NCI-H2081 treated with DMSO at 0.1 percent for 48 hours (cell line): Measurements from ENCODE around the gene POLD1.
"Not testable (repeated sequence)": the region's sequence is repeated elsewhere in the genome, so short reads cannot be mapped to it uniquely, and the experiment has no call there.

Source experiments
- DNase-seq: peaks from one replicate; lab custom pipeline; 2025; lab: John Stamatoyannopoulos, UW

POLD1 gene

GRCh38 chr19:50383852-50384684, at the start of gene POLD1:
POLD1 (plus strand) TSS chr19:50384347; CDS start chr19:50398852, 14,505 bp downstream.
- peak; percentile 86 for DNase-seq

- DNase-seq: no peak
These were observed 49.3 kb upstream of the POLD1 start for GRCh38 chr19:50334741-50335421.

GRCh38 chr19:50337031-50337430, 47.1 kb upstream of the POLD1 start:
- DNase-seq: not testable (repeated sequence)

- DNase-seq: no peak
These were observed 43.8 kb upstream of the POLD1 start for GRCh38 chr19:50340331-50340730.

DNA sequence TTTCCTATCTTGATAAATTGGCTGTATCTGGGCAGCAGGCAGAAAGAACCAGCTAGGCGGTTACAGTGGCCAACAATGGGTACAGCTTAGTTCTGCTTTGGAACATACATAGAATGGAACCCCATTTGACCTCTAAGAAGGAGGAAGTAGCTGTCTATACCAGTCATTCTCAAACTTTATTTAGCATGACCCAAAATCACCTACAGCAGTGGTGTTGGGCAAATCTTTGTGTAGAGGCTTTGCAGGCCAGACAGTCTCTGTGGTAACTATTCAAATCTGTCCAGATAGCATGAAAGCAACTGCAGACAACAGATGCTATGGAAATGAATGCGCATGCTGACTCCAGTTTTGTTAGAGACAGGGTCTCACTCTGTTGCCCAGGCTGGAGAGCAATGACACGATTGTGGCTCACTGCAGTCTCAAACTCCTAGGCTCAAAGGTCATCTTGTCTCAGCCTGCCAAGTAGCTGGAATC, 43.0 kb upstream of the POLD1 start:
- DNase-seq: no peak

- DNase-seq: no peak
These were observed 39.4 kb upstream of the POLD1 start for GRCh38 chr19:50344661-50345318.

DNA sequence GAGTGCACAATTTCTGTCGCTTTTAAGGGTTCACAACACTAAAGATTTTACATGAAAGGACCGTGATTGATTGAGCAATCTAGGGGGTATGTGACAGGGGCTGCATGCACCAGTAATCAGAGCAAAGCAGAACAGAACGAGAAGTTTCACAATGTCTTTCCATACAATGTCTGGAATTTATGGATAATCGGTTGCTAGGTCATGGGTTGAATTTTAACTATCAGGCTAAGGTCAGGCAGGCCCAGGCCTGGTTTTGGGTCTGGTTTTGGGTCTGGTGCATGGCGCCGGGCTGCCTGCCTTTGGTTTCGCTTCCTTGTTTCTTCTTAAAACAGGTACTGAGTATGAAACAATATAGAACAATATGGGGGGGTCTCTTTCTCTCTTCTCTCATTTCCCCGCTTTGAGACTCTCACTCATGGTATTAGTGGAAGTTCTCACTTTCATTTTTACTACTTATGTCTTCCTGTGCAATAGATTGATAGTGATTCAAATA, 37.0 kb upstream of the POLD1 start:
- DNase-seq: not testable (repeated sequence)

DNA sequence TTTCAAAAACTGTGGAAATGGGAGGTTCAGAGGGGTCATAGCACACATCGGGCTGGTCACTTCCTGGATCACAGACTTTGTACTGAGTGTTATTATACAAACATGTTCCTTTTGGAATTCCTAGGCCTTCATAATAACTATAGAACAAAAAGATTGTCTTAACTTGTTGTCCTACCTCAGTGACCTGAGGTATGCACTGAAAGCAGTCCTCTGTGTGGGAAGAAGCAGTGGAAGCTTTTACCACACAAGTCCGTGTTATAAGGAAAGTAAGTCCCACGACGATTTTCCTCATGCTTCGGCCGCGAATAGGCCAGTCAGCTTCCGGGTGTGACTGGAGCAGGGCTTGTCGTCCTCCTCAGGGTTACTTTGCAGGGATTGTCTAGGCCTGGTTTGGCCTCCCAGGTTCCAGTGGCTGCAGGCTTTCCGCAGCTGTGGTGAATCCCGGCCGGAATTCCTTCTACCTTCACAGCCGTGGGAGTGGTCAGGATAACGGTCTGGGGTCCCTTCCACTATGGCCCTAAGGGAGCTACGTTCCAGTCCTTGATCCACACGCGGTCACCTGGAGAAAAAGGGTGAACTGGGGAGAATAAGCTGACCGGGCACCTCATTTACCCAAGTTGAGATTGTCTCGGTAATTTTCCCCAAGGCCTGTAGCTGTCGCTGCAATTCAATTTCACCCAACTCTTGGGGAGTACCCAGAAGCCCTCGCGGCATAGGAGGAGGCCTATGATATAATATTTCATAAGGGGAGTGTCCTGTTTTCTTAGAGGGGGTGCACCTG, 34.7 kb upstream of the POLD1 start:
- DNase-seq: no peak

DNA sequence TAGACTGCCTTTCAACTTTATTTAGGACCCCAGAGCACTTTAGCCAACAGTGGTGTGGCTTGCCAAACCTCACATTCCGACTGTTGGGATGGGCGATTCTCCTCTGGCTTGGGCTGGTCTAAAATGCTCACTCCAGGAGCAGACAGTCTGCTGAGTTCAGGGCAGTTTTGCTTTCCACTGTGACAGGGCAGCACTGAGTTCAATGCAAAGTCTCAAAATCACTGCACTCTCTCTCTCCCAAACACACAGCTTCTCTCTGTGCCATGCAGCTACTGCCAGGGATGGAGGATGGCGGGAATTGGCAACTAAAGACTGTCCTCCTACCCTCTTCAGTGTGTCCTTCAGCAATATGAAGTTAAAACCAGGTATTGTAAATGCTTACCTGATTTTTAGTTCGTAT, 31.9 kb upstream of the POLD1 start:
- DNase-seq: no peak

- not testable (repeated sequence) for DNase-seq
These were observed 30.7 kb upstream of the POLD1 start for GRCh38 chr19:50353487-50353880.

- DNase-seq: no peak
These were observed 27.4 kb upstream of the POLD1 start for GRCh38 chr19:50356691-50357177.

- peak; percentile 5 for DNase-seq
These were observed 26.7 kb upstream of the POLD1 start for GRCh38 chr19:50357178-50358100.

DNA sequence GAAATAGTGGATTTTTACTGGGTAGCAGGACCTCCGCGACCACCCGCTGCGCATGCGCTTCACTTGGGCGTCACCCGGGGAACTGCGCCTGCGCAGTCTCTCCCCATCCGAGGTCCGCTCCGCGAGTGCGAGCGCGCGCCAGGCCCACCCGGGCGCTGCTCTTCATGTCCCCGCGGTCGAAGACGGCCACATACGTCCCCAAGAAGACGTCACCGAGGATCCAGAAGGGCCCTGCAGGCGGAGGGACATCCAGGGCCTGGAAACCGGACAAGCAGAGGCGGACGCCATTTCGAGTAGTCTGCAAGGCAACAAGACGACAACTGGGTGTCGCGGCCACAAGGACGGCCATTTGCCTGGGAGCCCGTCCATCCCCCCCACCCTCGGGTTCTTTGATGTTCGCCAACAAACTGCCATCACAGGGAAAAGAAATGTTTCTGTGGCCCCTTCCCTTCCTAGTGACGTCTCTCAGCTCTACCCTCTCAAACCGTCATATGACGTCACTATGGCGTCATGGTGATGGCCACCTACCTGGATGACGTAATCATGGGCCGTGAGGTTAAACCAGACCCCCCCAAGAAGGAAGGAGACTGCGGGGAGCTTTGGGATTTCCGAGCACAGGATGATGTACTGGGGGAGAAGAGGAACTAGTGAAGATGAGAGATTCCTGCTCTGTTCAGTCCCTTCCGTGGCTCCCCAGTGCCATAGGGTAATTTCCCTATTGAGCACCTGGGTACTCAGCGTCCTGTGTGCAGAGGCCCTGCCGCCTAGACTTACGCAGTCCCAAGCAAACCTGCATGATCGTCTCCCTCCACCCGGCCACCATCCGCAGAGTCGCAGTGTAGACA, 25.4 kb upstream of the POLD1 start:
- no peak for DNase-seq

- no peak for DNase-seq
These were observed 24.8 kb upstream of the POLD1 start for GRCh38 chr19:50359328-50359818.

DNA sequence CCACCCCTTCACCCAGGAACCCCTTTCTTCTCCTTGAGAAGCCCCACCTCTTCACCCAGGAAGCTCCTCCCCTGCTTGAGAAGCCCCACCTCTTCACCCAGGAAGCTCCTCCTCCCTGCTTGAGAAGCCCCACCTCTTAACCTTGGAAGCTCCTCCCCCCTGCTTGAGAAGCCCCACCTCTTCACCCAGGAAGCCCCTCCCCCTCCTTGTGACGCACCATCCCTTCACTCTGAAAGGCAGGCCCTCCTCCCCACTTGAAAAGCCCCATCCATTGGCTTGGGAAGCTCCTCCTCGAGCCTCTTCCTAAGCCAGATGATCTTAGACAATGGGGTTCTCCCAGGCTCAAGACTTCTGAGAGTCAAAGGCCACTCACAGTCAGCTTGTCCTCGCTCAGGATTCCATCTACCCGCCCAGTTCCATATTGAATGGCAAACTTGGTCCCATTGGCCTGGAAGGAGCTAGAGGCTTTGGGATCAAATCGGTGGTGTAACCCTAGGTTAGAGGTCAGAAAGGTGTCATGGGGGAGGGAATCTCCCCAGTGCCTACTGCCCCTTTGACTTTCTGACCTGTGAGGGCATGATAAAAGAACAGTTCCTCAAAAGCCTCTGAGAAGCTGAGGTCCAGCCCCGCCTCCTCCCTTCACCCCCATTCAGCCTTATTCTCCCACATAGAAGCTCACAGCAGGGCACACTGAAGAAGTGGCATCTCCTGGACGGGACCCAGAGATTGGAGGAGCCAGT, 22.7 kb upstream of the POLD1 start:
- no peak for DNase-seq

- no peak for DNase-seq
These were observed 22.1 kb upstream of the POLD1 start for GRCh38 chr19:50362030-50362412.

- no peak for DNase-seq
These were observed 21.3 kb upstream of the POLD1 start for GRCh38 chr19:50362656-50363424.
